NCI-H1417 treated with DMSO at 0.1 percent for 48 hours (cell line): Measurements from ENCODE around the gene PTGIR.

ENCODE experiments used
- DNase-seq: peaks from one replicate; lab custom pipeline; 2025; lab: John Stamatoyannopoulos, UW

Gene PTGIR

DNA sequence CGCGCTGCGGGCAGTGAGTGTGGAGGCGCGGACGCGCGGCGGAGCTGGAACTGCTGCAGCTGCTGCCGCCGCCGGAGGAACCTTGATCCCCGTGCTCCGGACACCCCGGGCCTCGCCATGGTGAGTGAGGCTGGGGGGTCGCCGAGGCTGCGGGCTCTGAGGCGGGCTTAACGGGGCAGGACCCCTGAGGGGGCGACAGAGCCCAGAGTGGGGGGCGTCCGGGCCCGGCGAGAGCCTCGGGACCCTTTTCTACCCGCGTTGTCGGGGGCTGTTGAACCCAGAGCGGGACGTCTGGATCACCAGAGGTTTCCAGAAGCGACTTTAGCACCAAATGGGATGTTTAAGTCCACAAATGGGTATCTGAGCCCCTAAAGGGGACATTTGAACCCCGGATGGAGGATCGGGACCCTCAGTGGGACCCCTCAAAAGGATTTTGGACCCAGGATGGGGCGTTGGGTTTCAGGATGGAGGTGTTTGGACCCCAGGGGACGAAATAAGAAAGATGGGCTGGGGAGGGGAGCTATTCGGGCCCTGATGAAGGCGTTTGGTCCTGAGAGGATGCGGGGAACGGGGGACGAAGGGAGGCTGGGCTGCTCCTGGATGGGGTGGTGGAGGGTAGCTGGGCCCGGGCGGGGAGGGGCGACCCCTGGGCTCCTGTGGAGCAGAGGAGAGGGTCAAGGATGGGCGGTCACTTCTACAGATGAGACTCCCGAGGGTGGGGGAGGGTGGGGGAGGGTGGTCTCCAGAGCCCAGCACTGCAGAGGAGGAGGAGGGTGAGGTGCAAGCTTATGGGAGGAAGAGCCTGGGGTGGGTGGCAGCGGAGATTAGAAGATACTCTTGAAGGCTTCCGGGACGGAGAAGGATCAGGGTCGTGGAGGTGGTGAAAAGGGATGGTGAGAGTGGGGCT is 23.3 kb downstream of the PTGIR start, which contains the start of gene CALM3:
CALM3 (plus strand) TSS at position 13 of the 907 bp plus-strand sequence; CDS start at position 118, 105 bp downstream.
- no peak for DNase-seq

DNA sequence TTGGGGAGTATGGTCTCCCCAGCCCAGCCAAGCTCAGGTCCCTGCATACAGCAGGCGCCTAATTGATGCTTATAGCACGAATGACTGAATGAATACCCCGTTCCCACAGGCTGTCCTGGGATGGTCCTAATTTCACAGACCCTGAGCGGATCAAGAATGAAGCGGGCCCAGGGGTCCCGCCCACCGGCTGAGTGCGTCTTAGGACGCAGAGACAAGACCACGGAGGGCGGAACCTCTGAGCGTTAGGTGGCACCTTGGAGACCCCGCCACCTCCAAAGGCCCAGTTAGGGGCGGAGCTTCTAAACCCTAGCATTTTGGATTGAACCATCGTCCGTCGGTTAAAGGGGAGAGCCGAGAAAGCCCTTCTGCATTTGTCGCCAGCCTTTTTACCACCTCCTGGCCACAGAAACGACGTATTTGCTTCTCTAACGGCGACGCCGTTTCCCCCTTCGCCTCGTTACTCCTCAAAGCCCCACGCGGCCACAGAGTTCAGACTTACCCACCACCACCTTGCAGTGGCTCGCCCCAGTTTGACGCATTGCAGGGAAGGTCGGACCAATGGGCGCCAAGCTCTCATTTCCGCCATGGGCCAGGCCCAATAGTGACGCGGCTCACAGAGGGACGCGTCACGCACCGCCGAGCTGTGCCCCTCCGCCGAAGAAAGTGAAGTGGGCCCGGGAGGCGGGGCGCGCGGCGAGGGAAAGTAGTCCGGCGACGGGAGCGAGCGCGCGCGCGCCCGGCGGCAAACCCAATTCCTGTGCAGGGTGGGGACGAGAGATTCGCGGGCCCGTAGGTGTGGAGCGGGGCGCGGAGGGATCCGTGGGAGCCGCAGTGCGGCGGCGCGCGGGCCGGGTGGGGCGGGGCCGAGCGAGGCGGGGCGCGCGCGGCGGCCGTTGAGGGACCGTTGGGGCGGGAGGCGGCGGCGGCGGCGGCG is 24.2 kb downstream of the PTGIR start:
- DNase-seq, result peak; percentile 75

DNA sequence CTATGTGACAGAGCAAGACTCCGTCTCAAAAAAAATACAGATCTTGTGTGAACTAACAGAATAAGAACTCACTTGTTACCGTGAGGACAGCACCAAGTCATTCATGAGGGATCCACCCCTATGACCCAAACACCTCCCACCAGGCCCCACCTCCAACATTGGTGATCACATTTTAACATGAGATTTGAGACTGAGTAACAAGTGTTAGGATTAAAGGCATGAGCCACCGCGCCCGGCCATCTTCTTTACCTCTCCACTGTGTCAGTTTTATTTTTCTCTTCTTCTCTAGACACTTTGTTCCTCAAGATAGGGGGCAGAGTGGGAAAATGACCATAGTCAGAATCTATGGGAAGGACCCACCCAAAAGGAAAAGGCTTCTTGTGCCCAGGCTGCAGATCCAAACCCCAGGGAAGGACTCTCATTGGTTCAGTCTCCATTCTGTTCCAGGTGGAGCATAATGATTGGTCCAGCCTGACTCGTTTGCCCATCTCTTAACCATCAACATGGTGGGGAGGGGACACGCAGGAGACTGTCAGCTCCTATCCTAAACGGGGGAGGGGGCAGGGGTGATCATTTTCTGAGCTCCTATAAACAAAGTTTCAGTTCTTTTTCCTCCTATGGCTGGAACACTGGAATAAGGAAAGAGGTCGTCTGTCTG is 25.0 kb downstream of the PTGIR start:
- no peak for DNase-seq

DNA sequence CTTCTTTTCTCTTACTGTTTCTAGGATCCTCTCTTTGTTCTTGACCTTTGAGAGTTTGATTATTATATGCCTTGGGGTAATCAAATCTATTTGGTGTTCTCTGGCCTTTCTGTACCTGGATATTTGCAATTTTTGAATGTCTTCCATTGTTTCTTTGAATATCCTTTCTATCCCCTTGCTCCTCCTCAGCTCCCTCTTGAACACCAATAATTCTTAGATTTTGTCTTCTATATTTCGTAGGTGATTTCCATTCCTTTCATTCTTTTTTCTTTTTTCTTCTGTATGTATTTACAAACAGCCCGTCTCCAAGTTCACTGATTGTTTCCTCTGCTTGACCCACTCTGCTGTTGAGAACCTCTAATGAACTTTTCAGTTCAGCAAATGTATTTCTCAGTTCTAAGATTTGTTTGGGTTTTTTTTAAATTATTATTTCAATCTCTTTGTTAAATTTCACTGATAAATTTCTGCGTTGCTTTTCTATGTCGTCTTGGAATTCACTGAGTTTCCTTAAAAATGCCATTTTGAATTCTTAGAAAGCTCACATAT is 26.4 kb downstream of the PTGIR start:
- no peak for DNase-seq

DNA sequence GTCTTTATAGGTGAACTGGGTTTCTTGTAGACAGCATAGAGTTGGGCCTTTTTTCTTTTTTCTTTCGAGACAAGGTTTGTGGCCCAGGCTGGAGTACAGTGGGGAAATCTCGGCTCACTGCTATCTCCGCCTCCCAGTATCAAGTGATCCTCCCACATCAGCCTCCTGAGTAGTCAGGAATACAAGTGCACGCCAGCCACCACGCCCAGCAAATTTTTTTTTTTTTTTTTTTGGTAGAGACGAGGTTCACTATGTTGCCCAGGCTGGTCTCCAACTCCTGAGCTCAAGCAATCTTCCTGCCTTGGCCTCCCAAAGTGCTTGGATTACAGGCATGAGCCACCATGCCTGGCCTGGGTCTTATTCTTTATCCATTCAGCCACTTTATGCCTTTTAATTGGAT is 28.9 kb downstream of the PTGIR start:
- DNase-seq, result no peak

DNA sequence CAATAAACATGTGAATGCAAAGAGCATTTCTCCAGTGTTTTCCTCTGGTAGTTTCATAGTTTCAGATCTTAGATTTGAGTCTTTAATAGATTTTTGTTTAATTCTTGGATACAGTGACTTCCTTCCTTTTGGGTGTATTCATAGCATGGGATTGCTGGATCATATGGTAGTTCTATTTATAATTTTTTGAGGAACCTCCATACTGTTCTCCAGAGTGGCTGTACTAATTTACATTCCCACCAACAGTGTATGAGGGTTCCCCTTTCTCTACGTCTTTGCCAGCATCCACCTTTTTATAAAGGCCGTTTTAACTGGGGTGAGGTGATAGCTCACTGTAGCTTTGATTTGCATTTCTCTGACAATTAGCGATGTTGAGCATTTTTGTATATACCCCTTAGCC is 33.0 kb downstream of the PTGIR start:
- DNase-seq, result no peak

DNA sequence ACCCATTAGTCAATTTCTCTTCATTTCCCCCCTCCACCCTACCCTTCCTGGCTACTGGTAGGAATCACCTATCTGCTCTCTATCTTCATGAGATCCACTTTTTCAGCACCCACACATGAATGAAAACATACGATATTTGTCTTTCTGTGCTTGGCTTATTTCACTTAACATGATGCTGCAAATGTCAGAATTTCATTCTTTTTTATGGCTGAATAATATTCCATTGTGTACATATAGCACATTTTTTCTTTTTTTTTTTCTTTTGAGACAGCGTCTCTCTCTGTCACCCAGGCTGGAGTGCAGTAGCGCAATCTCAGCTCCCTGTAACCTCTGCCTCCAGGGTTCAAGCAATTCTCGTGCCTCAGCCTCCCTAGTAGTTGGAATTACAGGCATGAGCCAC is 33.6 kb downstream of the PTGIR start:
- DNase-seq, result no peak

DNA sequence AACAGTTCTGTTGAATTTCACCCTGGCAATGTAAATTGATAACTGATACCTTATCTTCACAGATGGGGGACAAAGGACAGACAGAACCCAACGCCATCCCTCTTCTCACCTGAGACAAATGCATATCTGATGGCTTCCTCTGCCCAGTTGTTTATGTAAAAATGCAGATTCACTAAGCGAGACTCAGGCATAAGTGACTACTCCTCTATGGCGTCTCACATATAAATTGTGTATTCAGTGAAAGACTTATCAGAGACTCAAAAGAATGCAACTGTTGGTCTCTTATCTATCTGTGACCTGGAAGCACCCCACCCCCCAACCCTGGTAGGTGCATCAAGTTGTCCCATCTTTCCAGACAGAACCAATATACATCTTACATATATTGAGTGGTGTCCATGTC is 37.0 kb downstream of the PTGIR start:
- DNase-seq, result no peak

DNA sequence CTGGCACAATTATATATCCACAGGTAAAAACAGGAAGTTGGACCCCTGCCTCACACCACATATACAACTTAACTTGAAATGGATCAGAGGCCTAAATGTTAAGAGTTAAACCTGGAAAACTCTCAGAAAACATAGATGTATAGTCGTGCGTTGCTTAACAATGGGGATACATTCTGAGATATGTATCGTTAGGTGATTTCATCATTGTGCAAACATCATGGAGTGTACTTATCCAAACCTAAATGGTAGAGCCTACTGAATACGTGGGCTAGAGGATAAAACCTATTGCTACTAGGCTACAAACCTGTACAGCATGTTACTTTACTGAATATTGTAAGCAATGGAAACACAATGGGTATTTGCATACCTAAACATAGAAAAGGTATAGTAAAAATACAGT is 38.6 kb downstream of the PTGIR start:
- no peak for DNase-seq

DNA sequence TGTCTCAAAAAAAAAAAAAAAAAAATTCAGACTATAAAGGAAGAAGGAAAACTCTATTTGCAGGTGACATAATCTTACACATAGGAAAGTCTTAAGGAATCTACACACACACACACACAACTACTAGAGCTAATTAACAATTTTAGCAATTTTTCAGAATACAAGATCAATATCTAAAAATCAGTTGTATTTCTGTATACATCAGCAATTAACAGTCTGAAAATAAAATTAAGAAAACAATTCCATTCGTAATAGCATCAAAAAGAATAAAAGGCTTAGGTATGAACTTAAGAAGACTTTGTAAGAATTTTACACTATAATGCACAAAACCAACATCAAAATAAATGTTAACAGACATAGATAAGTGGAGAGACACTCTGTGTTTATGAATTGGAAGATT is 39.4 kb downstream of the PTGIR start:
- no peak for DNase-seq

DNA sequence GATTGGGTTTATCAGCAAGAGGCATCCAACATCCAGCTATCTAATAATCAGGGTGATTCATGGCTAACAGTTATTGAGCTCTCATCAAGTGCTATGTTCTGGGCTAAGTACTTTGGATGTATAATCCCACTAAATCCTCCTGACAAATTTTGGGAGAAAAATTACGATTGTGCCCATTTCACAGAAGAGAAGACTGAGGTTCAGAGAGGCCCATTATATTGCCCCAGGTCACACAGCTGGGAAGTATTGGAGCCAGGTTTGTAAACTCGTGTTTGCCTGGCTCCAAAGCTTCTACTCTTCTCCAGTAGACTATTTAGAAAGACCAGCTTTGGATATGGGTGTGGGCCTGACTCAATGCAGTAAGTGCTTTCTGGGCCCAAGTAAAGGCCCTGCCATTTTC is 44.6 kb downstream of the PTGIR start:
- DNase-seq, result no peak

DNA sequence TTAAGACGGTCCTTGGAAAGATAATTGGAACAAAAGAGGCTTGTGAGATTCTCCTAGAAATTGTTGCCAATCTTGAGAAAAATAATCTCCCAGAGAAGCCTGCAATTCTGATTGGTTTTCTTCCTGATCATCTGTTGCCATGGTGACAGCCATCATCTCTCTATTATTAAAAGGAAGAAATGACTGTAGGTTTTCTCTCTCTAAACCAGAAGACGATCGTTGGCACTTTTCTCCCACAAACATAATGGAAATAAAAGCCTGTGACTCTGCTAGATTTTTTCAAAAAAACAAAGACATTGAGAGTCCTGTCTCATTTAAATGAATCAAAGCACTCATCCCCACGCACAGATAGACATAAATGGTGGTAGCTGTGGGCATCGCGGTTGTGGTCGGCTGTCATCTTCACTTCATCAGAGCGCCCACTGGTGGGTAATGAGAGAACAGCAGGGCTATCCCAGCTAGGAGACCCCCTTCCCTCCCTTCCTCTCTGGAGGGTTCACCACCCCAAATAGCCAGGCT is 45.5 kb downstream of the PTGIR start:
- no peak for DNase-seq

DNA sequence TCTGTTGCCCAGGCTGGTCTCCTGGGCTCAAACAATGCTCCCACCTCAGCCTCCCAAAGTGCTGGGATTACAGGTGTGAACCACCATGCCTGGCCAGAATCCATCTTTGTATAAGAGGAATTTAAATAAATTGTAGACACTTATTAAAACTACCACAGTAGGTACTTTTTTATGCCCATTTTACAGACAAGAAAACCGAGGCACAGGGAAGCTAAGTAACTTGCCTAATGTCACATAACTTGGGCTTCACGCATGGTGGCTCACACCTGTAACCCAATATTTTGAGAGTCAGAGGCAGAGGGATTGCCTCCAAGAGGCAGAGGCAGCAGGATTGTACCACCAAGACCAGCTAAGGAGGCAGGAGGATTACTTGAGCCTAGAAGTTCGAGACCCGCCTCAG is 46.4 kb downstream of the PTGIR start:
- no peak for DNase-seq

DNA sequence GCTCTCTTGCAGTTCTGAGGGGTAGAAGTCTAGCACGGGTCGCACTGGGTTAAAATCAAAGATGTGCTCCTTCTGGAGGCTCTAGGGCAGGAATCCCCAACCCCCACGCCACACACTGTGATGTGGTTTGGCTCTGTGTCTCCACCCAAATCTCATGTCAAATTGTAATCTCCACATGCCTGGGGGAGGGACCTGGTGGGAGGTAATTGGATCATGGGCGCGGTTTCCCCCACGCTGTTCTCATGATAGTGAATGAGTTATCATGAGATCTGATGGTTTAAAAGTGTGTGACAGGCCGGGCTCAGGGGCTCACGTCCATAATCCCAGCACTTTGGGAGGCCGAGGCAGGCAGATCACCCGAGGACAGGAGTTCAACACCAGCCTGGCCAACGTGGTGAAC is 50.4 kb downstream of the PTGIR start:
- no peak for DNase-seq

DNA sequence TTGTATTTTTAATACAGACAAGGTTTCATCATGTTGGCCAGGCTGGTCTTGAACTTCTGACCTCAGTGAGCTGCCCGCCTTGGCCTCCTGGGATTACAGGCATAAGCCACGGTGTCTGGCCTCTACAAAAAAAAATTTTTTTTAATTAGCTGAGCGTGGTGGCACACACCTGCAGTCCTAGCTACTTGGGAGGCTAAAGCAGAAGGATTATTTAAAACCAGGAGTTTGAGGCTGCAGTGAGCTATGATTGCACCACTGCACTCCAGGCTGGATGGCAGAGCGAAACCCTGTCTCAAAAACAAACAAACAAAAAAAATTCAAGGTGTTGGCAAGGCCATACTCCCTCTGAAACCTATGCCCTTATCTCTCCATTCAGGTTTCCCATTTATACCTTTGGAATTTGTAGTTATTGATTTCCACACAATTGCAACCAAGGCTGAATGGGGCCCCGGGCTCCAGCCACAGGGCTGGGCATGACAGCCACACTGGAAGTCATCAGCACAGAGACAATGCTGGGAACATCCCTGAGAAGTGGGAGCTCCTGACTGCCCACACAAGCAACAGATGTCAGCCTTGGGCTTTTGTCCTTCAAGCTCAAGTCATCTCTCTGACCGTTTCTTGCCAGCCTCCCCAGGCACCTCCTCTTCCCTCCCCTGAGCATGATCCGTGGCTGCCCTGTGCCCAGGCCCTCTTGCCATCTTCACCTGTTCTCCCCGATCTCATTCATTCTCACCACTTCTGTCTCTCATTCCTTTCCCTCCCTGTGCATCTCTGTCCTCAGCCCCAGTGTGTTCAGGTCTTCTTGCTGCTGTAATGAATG is 51.0 kb downstream of the PTGIR start:
- no peak for DNase-seq

DNA sequence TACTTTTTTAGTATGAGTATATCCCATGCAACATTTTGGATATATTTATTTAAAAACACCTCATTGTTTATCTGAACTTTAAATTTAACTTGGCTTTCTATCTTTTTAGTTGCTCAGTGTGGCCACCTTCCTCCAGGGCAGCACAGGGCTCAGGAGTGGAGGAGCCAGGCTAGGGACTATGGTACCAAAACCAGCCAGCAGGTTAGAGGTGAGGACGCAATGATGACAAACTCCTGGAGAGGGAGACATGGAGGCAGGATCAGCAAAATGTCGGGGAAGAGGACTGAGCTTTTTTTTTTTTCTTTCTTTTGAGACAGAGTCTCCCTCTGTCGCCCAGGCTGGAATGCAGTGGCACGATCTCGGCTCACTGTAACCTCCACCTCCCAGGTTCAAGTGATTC is 53.4 kb downstream of the PTGIR start:
- no peak for DNase-seq
